Middle frontal gyrus (tissue), 1 donor: ENCODE measurements around the gene NPAP1.
"Not testable (repeated sequence)": the region's sequence is repeated elsewhere in the genome, so short reads cannot be mapped to it uniquely, and the experiment has no call there.

Source experiments
- DNase-seq: peaks from one replicate; pipeline ENCODE4 v3.0.0-alpha.2; 2015; ENCODE audit warnings: low spot score; ENCODE audit errors: extremely low spot score

NPAP1 gene, protein sequence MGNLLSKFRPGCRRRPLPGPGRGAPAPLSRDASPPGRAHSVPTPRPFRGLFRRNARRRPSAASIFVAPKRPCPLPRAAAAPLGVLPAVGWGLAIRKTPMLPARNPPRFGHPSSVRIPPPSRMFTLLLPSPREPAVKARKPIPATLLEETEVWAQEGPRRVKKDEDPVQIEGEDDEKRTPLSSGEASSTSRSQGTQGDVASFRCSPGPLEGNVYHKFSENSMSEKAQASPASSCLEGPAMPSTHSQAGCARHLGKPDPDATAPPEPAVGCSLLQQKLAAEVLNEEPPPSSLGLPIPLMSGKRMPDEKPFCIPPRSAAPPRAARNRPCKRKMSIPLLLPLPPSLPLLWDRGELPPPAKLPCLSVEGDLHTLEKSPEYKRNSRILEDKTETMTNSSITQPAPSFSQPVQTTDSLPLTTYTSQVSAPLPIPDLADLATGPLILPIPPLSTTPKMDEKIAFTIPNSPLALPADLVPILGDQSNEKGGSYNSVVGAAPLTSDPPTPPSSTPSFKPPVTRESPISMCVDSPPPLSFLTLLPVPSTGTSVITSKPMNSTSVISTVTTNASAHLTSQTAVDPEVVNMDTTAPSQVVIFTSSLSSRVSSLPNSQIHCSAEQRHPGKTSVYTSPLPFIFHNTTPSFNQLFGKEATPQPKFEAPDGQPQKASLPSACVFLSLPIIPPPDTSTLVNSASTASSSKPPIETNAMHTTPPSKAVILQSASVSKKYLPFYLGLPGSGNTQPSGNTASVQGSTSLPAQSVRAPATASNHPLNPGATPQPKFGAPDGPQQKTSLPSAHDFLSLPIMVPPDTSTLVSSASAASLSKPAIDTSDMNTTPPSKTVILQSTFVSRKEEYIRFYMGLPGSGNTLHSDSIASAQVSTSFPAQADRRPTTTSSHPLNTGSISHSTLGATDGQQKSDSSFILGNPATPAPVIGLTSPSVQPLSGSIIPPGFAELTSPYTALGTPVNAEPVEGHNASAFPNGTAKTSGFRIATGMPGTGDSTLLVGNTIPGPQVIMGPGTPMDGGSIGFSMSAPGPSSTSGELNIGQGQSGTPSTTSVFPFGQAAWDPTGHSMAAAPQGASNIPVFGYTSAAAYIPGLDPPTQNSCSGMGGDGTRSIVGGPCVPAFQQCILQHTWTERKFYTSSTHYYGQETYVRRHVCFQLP

DNA sequence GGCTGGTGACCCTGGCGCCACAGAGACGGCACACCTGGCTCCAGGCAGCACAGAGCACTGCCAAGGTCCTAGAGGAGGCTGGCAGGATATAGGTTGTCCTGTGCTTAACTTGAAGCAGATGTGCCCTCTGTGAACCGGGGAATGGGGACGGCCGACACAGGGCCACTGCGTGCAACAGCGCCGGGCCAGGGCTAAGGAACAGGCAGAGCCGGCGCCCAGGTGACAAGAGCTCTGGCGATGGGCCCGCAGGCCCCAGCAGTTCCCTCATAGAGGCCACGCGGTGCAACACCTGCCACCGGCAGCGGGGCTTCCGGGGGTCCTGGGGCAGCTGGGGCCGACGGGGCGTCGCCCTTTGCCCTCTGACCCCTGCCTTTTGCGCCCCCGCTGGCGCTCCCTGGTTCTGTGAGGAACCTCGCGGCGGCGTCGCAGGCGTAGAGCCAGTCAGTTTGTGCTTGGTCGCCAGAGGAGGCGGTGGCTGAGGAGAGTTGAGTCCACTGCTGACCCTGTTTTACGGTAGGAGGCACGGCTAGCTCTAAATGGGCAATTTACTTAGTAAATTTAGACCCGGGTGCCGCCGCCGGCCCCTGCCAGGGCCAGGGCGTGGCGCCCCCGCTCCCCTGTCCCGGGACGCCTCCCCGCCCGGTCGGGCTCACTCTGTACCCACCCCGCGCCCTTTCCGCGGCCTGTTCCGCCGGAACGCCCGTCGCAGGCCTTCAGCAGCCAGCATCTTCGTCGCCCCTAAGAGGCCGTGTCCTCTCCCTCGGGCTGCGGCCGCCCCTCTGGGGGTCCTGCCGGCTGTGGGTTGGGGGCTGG lies at the start of gene NPAP1:
Gene NPAP1, plus strand, starts transcription at position 444 of the 813 bp plus-strand sequence. Its CDS starts 93 bp downstream, at position 537.
- no peak for DNase-seq

DNA sequence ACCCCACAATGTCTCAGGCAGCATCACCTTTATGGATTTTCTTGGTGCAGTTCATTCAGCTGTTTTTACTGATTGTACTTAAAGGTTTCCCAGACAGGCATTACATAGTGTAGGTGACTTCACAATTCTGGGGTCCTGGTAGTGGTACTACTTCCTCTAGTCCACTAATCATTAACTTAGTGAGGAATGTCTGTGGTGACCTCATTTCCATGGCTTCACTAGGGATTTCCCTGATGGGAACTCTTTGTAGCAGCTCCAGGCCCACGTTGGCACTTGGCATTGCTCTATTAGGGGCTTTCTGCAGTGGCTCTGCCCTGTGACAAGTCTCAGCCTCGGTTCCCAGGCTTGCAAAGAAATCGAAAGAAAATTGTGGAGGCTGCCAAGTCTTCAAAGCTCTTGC lies 48.1 kb upstream of the NPAP1 start:
- DNase-seq, result no peak

DNA sequence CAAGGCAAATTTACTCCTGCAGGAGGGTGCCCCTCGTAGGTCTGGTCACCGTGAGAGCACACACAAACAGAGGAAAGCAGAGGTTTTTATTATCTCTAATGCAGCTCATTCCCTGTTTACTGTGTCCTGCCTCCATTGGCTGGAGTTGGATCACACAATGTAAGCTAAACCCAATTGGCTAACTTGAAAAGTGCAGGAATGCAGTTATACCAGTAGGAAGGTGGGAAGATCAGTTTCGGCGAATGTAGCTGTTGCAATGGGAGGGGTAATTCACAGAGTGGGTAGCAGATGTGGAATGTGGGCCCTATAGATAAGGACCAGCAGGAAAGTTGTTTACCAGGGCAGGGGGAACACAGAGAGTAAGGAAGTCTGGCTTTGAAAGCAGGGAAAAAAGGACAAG lies 42.5 kb upstream of the NPAP1 start:
- DNase-seq, result no peak

DNA sequence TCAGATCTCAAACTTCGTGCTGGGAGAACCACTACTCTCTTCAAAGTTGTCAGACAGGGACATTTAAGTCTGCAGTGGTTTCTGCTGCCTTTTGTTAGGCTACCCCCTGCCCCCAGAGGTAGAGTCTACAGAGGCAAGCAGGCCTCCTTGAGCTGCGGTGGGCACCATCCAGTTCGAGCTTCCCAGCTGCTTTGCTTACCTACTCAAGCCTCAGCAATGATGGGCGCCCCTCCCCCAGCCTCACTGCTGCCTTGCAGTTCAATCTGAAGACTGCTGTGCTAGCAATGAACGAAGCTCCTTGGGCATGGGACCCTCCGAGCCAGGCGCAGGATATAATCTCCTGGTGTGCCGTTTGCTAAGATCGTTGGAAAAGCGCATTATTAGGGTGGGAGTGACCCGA lies 36.2 kb upstream of the NPAP1 start:
- DNase-seq, result not testable (repeated sequence)

DNA sequence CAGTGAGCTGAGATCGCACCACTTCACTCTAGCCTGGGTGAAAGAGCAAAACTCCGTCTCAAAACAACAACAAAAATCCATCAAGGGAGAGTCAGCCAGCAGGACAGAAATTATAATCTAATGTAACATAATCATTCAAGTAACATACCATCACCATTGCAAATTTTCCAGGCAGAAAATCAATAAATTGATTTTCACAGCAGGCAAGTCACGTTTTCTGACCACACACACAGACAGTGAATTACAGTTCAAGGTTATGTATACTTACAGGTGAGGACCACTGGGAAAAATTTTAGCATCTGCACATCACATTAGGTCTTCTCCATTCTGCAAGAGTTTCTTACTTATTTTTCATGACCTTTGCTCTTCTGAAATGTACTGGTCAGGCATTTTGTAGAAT lies 29.9 kb upstream of the NPAP1 start:
- no peak for DNase-seq

DNA sequence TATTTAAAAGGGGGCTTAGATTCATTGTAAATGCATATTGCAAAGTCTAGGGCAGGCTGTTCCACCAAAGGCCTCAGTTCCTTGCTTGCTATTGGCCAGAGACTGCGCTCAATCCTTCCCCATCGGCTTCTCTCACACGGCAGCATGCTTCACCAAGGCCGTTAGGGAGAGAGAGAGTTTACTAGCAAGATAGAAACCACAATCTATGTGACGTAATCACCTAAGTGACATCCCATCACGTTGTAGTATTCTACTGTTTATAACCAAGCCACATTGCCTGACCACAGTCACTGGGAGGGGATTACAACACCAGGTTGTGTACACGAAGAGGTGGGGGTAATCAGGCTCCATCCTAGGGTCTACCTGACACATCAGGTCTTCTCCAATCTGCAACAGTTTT lies 16.0 kb upstream of the NPAP1 start:
- DNase-seq, result no peak

DNA sequence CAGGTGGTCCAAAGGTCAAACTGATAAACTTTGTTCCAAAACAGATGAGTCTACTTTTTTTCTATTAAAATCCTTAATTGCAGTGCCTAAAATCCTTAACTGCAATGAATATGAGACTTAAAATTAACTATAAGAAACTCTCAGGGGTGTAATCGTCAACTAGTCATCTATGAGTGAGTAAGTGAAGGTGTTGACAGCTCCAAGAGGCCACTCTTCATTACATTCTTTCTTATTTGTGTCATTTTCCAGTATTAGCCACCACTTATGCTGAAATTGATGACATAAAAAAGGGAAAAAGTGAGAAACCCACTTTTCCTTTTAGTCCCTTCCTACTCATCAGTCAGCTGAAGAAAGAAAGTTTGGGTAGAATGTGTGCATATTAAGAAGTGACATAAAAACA lies 12.6 kb upstream of the NPAP1 start:
- no peak for DNase-seq

DNA sequence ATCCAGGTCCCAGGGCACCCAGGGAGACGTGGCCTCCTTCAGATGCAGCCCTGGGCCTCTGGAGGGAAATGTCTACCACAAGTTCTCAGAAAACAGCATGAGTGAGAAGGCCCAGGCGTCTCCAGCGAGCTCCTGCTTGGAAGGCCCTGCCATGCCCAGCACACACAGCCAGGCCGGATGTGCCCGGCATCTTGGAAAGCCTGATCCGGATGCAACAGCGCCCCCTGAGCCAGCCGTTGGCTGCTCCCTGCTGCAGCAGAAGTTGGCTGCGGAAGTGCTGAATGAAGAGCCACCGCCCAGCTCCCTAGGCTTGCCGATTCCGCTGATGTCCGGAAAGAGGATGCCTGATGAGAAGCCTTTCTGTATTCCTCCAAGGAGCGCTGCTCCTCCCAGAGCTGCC lies 856 bp downstream of the NPAP1 start:
- DNase-seq, result no peak

DNA sequence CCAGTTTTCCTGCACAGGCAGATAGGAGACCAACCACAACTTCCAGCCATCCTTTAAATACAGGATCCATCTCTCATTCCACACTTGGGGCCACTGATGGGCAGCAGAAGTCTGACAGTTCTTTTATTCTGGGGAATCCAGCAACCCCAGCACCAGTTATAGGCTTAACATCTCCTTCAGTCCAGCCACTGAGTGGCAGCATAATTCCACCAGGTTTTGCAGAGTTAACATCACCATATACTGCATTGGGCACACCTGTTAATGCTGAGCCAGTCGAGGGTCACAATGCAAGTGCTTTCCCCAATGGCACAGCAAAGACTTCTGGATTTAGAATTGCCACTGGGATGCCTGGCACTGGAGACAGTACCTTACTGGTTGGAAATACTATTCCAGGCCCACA lies 2.9 kb downstream of the NPAP1 start:
- DNase-seq, result no peak

DNA sequence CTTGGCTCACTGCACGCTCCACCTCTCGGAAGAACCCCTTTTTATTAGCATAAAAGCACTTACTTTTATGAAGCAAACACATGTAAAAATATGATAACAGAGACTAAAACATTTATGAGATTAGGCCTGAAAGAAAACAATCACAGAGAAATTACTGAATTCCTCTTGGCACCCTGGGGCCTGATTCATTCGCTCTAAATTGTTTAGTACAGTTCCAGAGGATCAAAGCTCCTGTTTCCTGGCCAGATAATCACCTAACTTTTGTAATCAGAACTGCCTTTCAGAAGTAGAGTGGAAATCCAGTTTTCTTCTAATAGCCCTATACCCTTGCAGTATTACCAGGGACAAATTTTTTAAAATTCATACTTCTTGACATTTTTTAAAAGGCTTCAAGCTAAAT lies 6.4 kb downstream of the NPAP1 start:
- DNase-seq, result no peak

DNA sequence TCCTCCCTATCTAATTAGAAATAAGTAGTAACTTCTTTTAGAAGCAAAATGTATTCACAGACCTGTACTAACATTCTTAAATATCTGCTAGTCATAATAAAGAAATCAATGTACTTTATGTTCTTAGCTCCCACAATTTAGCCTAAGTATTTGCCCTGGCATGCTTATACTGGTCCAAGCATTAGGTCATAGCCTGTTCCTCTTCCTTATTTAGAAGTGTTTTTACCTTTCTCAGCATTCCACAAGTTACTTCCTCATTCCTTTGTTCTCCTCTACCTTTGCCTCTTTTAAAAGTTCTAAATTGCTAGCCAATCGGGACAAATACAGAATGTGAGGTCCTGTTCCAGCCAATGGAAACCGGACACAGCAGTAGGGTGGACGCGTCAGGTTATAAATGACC lies 7.3 kb downstream of the NPAP1 start:
- not testable (repeated sequence) for DNase-seq

DNA sequence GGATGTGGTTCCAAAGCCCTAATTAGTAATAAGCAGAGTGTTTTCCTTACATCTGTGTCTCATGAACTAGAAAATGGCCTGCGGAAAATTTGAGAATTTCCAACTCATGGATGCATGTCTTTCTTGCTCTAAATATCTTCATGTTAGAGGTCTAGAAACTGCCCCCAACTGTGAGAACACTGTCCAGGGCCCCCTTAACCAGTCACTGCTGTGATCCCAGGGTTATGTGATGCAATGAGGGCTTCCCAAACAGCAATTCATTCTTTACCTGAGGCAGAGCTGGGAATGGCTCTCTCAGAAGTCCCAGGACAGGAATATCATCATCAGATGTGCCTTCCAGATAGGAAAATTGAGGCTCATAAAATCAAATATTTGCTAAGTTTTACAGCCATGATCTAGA lies 8.2 kb downstream of the NPAP1 start:
- no peak for DNase-seq

DNA sequence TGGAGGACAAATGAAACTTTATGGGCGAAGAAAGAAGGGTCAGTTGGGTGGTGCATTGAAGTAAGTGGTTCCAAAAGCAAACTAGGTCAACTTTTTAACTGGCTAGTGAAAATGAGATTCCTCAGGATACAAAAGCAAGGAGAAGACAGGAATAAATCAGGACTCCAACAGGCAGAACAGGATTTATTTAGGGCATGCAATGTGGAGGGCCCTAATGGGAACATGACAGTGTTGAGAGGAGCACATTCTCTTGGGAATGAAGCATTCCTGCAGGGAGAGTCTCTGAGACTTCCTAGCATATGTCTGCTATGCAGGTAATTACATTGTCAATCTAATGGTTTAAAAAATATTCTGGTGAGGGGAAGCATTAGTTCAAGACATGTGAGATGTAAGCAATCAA lies 8.7 kb downstream of the NPAP1 start:
- DNase-seq, result no peak

DNA sequence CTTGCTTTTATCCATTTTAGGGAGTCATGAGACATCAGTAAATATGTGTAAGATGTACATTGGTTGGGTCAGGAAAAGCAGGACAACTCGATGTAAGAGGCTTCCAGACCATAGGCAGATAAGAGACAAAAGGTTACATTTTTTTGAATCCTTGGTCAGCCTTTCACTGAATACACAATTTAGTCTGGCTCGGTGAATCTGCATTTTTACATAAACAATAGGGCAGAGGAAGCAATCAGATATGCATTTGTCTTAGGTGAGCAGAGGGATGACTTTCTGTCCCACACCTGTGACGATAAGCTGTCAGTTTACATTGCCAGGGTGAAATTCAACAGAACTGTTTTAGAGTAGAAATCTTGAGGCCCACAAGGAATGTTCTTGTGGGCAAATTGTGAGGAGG lies 20.6 kb downstream of the NPAP1 start:
- no peak for DNase-seq

DNA sequence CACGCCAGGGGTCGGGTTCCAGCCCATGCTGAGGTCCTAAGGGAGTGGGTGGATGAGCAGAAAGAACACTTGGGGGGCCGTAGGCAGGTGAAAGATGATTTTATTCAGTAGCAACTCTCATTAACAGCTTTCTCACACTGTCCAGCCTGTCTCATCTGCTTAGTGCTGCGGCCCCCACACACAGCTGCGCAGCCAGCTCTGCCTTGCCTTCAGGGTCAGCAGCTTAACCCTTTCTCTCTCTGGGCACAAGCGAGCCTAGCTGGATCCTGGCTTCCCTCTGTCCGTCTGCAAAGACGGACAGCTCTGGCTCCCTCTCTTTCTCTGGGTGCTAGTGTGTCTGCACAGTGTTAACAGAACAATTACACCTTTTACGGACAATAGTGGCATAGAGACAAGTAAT lies 21.3 kb downstream of the NPAP1 start:
- no peak for DNase-seq

DNA sequence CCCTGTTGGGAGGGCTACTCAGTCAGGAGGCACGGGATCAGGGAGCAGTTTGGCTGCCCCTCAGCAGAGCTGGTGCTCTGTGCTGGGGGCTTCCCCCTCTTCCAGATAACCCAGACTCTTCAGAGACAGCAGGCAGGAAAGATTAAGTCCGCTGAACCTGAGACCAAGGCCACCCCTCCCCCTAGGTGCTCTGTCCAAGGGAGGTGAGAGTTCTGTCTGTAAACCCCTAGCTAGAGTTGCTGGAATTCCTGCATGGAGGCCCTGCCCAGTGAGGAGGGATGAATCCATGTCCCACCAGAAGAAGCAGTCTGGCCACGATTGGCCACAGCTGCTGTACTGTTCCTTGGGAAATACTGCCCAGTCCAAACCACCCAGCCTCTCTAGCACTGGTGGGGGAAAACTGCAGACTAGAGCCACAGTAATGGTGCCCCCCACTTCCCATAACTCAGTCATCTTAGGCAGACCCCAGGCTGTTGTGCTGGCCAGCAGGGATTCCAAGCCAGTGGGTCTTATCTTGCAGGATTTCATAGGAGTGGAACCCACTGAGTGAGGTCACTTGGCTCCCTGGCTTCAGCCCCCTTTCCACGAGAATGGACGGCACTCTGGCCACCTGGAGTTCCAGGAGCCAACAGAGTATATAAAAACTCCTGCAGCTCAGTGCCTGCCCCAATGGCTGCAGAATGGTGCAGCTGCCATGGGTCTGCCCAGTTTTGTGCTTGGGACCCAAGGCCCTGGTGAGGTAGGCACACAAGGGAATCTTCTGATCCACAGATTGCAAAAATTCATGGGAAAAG lies 42.9 kb downstream of the NPAP1 start:
- no peak for DNase-seq

DNA sequence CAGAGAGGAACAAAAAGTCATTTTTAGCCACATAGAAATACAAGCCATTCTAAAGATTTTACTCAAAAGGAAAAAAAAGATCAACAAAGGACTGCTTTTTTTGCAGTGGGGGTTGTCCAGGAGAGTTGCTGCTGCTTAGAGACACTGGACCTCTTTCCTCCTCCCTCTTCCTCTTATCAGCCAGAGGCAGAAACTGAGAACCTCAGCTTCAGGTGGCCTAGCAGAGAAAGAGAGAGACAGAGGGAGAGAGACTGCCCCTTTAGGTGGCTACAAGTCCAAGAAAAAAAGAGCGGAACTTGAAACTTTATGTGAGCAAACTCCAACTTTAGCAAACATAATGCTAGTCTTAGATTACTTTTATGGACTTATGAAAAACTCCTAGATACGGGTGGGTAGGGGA lies 54.2 kb downstream of the NPAP1 start:
- no peak for DNase-seq
